ENCODE data around the gene RPL27.

Gene RPL27

GRCh38 chr17:43021741-43022512 is 23.7 kb downstream of the RPL27 start, which contains the start of gene VAT1:
Gene VAT1, minus strand, starts transcription at chr17:43022385. Its CDS starts 63 bp downstream, at chr17:43022322.
- DNase-seq, result peak; percentile 63 to 89

DNA sequence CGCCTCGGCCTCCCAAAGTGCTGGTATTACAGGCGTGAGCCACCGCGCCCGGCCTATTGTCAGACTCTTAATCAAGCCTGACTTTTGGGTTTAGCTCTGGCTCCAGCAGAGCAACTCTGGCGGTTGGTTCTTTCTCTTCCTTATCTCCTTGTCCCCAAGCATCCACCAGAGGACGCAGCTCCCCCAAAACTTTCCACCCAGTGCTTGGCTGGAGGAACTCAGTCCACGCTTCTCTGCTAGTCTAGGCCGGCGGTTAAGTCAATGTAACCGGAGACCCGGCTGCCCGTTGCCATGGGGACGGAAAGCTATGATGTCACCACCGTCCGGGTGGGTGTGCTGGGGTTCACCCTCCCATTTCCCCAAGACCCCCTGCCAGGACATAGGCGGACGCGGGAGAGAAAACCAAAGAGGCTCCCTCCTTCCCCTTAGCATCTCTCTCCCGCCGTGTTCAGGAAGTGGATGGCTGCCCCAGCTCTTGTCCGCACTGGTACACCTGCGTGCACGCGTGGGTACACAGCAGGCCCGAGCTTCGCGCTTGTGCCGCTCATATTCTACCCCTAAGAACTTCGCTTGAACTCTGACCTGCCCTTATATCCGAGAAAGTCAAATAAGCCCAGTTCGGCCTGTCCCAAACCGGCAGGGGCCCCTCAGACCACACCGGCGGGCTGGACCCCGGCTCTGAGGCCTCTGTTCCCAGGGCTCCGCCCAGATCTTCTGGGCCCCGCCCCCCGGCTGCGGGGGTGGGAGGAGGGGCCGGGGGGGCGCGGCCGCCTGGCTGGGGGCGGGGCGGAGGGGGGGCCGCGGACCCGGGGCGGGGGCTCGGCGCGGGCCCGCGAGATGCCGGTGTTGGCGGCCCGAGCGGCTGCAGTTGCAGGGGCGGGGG is 26.4 kb downstream of the RPL27 start, which contains the start of gene RND2:
Gene RND2, plus strand, starts transcription at position 825 of the 883 bp plus-strand sequence. CDS start 117 bp downstream, outside the sequence.
- DNase-seq, result peak; percentile 94 to 96

GRCh38 chr17:43025290-43025657 is 27.1 kb downstream of the RPL27 start:
- no peak for DNase-seq

GRCh38 chr17:43025766-43026537 is 27.7 kb downstream of the RPL27 start:
- no peak for DNase-seq

GRCh38 chr17:43026595-43026994 is 28.4 kb downstream of the RPL27 start:
- DNase-seq, result no peak

GRCh38 chr17:43027091-43028032 is 29.1 kb downstream of the RPL27 start:
- DNase-seq, result no peak

- DNase-seq, result no peak
These were observed 30.1 kb downstream of the RPL27 start for GRCh38 chr17:43028221-43028861.

DNA sequence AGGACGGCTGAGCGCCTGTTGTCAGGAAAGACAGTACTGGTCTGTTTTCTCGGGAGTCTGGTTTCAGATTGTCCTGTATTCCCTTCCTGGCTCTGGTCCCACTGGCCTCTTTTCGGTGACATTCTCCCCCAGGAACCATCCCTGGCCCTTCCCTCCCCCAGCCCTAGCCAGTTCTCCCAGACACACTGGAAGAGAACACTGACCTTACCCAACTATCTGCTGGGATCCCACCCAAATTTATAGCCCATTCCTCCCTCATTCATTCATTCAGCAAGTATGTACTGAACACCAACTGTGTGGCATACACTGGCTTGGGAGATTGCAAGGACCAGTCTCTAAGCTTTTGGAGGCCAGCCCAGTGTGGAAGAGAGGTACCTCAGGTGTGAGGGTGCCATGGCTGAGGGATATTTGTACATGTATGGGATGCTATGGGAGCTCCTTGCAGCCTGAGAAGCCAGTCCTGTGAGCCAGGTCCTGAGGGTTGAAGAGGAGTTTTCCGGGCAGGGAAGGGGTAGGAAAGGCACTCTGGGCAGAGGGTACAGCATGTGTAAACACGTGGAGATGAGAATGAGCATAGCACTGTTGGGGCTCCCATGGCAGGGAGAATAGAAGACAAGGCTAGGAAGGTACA is 32.0 kb downstream of the RPL27 start:
- no peak for DNase-seq

- DNase-seq, result no peak
These were observed 33.4 kb downstream of the RPL27 start for GRCh38 chr17:43031666-43032065.

- peak in 1 of 2 experiments; percentile 59 for DNase-seq
These were observed 36.0 kb downstream of the RPL27 start for GRCh38 chr17:43033948-43034881.

- DNase-seq, result no peak
These were observed 36.7 kb downstream of the RPL27 start for GRCh38 chr17:43034894-43035293.

DNA sequence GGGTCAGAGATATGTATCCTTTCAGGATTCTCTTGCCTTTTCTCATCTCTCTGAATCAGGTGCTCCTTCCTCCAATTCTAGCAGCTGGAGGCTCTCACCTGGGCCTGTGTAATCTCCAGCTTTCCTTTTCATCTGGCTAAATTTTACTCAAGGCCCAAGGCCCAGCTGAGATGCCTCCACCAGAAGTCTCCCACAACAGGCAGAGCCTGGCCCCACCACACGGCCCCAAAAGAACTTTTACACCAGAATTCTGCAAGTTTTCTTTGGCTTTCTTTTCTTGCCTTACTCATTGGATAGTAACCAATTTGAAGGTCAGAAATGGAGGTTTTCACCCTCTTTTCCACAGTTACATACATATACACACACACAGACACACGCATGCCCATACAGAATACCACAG is 41.4 kb downstream of the RPL27 start:
- DNase-seq, result no peak

- peak; percentile 76 to 80 for DNase-seq
These were observed 42.4 kb downstream of the RPL27 start for GRCh38 chr17:43040655-43041054.

DNA sequence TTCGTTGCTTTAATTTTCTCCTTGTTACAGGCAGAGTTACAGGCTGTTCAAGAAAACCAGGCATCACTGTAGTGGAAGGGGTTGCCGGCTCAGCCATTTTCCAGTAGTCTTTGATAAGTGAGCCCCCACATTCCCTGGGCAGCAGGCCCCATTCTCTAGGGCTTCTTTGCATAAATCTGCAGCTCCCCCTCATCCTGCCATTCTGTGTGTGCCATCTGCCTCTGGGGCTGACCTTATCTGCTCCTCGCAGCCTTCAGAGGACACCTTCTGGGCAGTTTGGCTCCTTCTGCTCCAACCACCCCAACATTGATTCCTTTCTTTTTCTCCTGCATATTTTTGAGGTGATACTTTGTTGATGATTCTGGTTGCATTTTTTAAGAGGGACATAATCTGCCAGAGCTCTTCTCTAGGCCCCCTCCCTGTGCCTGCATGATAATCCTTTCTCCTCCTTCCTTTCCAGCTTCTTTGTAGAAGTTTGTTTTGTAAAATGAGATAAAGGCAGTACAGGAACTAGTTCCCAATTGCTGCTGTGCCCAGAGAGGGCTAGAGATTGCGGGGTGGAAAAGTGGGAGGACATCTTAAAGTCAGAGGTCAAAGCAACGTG is 43.9 kb downstream of the RPL27 start:
- no peak for DNase-seq

GRCh38 chr17:43043307-43043706 is 45.1 kb downstream of the RPL27 start:
- no peak for DNase-seq

DNA sequence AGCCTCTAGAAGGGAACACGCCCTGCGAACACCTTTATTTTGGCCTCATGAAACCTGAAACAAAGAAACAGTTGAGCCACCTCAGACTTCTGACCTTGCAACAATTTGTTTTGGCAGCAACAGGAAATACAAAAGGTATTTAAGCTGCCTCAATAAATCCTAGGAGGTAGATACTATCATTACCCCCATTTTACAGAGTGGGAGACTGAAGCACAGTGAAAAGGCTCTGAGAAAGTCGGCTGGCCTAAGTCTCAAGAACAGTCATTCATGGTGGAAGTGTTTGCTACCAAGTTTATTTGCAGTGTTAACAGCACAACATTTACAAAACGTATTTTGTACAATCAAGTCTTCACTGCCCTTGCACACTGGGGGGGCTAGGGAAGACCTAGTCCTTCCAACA is 45.8 kb downstream of the RPL27 start:
- DNase-seq, result no peak

DNA sequence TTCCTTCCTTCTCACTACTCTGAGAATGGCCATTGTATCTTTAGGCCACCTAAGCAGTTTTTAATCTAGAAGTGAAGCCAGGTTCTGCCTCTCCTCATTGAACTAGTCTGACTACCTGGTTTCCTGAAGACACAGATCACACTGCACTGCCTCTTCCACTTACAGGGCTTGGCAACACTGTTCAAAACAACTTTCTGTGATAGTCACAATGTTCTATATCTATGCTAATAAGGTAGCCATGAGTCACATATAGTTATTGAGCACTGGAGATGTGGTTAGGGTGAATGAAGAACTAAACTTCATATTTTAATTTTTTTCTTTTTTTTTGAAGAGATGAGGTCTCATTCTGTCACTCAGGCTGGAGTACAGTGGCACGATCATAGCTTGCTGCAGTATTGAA is 53.8 kb downstream of the RPL27 start:
- no peak for DNase-seq

Data from NCI-H526 (cell line).